ENCODE measurements around the gene KRTAP13-3. TPM values are rescaled to one million over a fixed set of nuclear protein-coding genes. Genes with fewer than 3 reads are reported as not detected.
A peak's percentile ranks its signal among the peaks of the same experiment; 100 is the strongest.

KRTAP13-3 gene
- total RNA-seq, 5 donors from 2014 or later (not counting 1 experiment from before 2014, with no cell fraction given), result not detected

GRCh38 chr21:30443226-30443625 lies 17.5 kb upstream of the KRTAP13-3 start:
- no peak overlapping the region for H3K27ac Mint-ChIP-seq
- Histone ChIP-seq H3K27ac (ENCODE audit: low read length) (no peak overlapping the region), H3K9me3 (no peaks in the 10 kb centered on the region), H3K4me3 (ENCODE audit: control insufficient read depth in 1 of 2, extremely low read depth in 1 of 2, low read length in 1 of 2) (no peak overlapping the region), H3K27me3 (replicated peaks in 1 of 2; ENCODE audit: control insufficient read depth in 2 of 2, extremely low read depth in 1 of 2, insufficient read depth in 2 of 2, low read length in 1 of 2) (no peaks in the 10 kb centered on the region), H3K4me1 (ENCODE audit: control insufficient read depth in 1 of 2, extremely low read depth in 1 of 2, insufficient read depth in 2 of 2, low read length in 2 of 2) (no peaks in the 10 kb centered on the region), H3K36me3 (ENCODE audit: control insufficient read depth in 2 of 2, extremely low read depth in 1 of 2, insufficient read depth in 1 of 2, low read length in 1 of 2) (no peaks in the 10 kb centered on the region)
- no peak for ATAC-seq (replicated peaks in 1 of 4)
- POLR2A ChIA-PET, result interaction anchor here in 1 of 2 donors (0.5 to 0.7 kb wide), 3 partner anchors 9 to 44 kb away, joined by 3 to 4 read pairs (median 3); partner anchors contain the start of gene KRTAP19-2
- no peak for DNase-seq
- no peaks in the 10 kb centered on the region for H3K36me3 Mint-ChIP-seq
- no peaks in the 10 kb centered on the region for H3K4me1 Mint-ChIP-seq
- CTCF ChIA-PET, result no interaction called here
- peaks cover 2 to 17% of the 10 kb centered on the region in 2 donors for H3K27me3 Mint-ChIP-seq
- no peak overlapping the region for H3K4me3 Mint-ChIP-seq
- H3K9me3 Mint-ChIP-seq, result no peaks in the 10 kb centered on the region

GRCh38 chr21:30439975-30440374 lies 14.2 kb upstream of the KRTAP13-3 start, which contains the start of gene KRTAP15-1:
KRTAP15-1 (plus strand) TSS chr21:30440275; CDS start chr21:30440328, 53 bp downstream.
- CTCF ChIA-PET, result no interaction called here
- POLR2A ChIA-PET, result no interaction called here
- H3K4me3 ChIP-seq (ENCODE audit: control insufficient read depth in 1 of 2, extremely low read depth in 1 of 2, low read length in 1 of 2), result no peak within 1 kb of the TSS
- H3K4me1 ChIP-seq (ENCODE audit: control insufficient read depth in 1 of 2, extremely low read depth in 1 of 2, insufficient read depth in 2 of 2, low read length in 2 of 2), result no peaks in the 10 kb centered on the region
- Mint-ChIP-seq H3K27me3 (peaks cover 5 to 26% of the 10 kb centered on the region in 2 donors), H3K27ac (no peak within 1 kb of the TSS), H3K4me1 (no peaks in the 10 kb centered on the region), H3K9me3 (no peaks in the 10 kb centered on the region), H3K4me3 (no peak within 1 kb of the TSS), H3K36me3 (no peaks in the 10 kb centered on the region)
- ATAC-seq (replicated peaks in 1 of 4), result no peak
- H3K9me3 ChIP-seq, result no peaks in the 10 kb centered on the region
- no CpG with 5 or more reads among the region's 5 CpGs for WGBS (ENCODE audit: insufficient coverage)
- no peak for DNase-seq
- no peaks in the 10 kb centered on the region for H3K27me3 ChIP-seq (replicated peaks in 1 of 2; ENCODE audit: control insufficient read depth in 2 of 2, extremely low read depth in 1 of 2, insufficient read depth in 2 of 2, low read length in 1 of 2)
- no peaks in the 10 kb centered on the region for H3K36me3 ChIP-seq (ENCODE audit: control insufficient read depth in 2 of 2, extremely low read depth in 1 of 2, insufficient read depth in 1 of 2, low read length in 1 of 2)
- H3K27ac ChIP-seq (ENCODE audit: low read length), result no peak within 1 kb of the TSS

- no peaks in the 10 kb centered on the region for H3K9me3 Mint-ChIP-seq
- no peaks in the 10 kb centered on the region for H3K36me3 Mint-ChIP-seq
- DNase-seq, result no peak
- Histone ChIP-seq H3K4me3 (ENCODE audit: control insufficient read depth in 1 of 2, extremely low read depth in 1 of 2, low read length in 1 of 2) (no peak overlapping the region), H3K27ac (ENCODE audit: low read length) (no peak overlapping the region), H3K4me1 (ENCODE audit: control insufficient read depth in 1 of 2, extremely low read depth in 1 of 2, insufficient read depth in 2 of 2, low read length in 2 of 2) (no peaks in the 10 kb centered on the region), H3K9me3 (no peaks in the 10 kb centered on the region), H3K27me3 (replicated peaks in 1 of 2; ENCODE audit: control insufficient read depth in 2 of 2, extremely low read depth in 1 of 2, insufficient read depth in 2 of 2, low read length in 1 of 2) (no peaks in the 10 kb centered on the region), H3K36me3 (ENCODE audit: control insufficient read depth in 2 of 2, extremely low read depth in 1 of 2, insufficient read depth in 1 of 2, low read length in 1 of 2) (no peaks in the 10 kb centered on the region)
- CTCF ChIA-PET, result no interaction called here
- no peaks in the 10 kb centered on the region for H3K4me1 Mint-ChIP-seq
- ATAC-seq (replicated peaks in 1 of 4), result no peak
- POLR2A ChIA-PET, result no interaction called here
- no peak overlapping the region for H3K27ac Mint-ChIP-seq
- no peak overlapping the region for H3K4me3 Mint-ChIP-seq
- peaks cover 3 to 21% of the 10 kb centered on the region in 2 donors for H3K27me3 Mint-ChIP-seq
- no CpG with 5 or more reads among the region's 3 CpGs for WGBS (ENCODE audit: insufficient coverage)
Observed at GRCh38 chr21:30437010-30437565, 11.4 kb upstream of the KRTAP13-3 start.

- H3K9me3 ChIP-seq, result no peaks in the 10 kb centered on the region
- peak in 1 of 35 experiments; percentile 10 for DNase-seq
- no peak for ATAC-seq (replicated peaks in 1 of 4)
- no peak overlapping the region for H3K4me3 ChIP-seq (ENCODE audit: control insufficient read depth in 1 of 2, extremely low read depth in 1 of 2, low read length in 1 of 2)
- Mint-ChIP-seq H3K4me1 (no peaks in the 10 kb centered on the region), H3K27ac (no peak overlapping the region), H3K9me3 (no peaks in the 10 kb centered on the region), H3K27me3 (peaks cover 3 to 12% of the 10 kb centered on the region in 2 donors), H3K36me3 (no peaks in the 10 kb centered on the region), H3K4me3 (no peak overlapping the region)
- ChIA-PET CTCF (no interaction called here), POLR2A (no interaction called here)
- H3K36me3 ChIP-seq (ENCODE audit: control insufficient read depth in 2 of 2, extremely low read depth in 1 of 2, insufficient read depth in 1 of 2, low read length in 1 of 2), result no peaks in the 10 kb centered on the region
- H3K4me1 ChIP-seq (ENCODE audit: control insufficient read depth in 1 of 2, extremely low read depth in 1 of 2, insufficient read depth in 2 of 2, low read length in 2 of 2), result no peaks in the 10 kb centered on the region
- H3K27me3 ChIP-seq (replicated peaks in 1 of 2; ENCODE audit: control insufficient read depth in 2 of 2, extremely low read depth in 1 of 2, insufficient read depth in 2 of 2, low read length in 1 of 2), result no peaks in the 10 kb centered on the region
- no peak overlapping the region for H3K27ac ChIP-seq (ENCODE audit: low read length)
- whole genome bisulfite sequencing (ENCODE audit: insufficient coverage), result 27% methylated on average over 3 of the region's 10 CpGs
Observed at GRCh38 chr21:30434033-30434631, 8.4 kb upstream of the KRTAP13-3 start.

GRCh38 chr21:30430170-30430655 lies 4.5 kb upstream of the KRTAP13-3 start, which contains the start of gene KRTAP13-4:
KRTAP13-4 (plus strand) TSS chr21:30430220; CDS start chr21:30430276, 56 bp downstream.
- ChIA-PET POLR2A (no interaction called here), CTCF (no interaction called here)
- Histone ChIP-seq H3K4me3 (ENCODE audit: control insufficient read depth in 1 of 2, extremely low read depth in 1 of 2, low read length in 1 of 2) (no peak within 1 kb of the TSS), H3K4me1 (ENCODE audit: control insufficient read depth in 1 of 2, extremely low read depth in 1 of 2, insufficient read depth in 2 of 2, low read length in 2 of 2) (no peaks in the 10 kb centered on the region), H3K36me3 (ENCODE audit: control insufficient read depth in 2 of 2, extremely low read depth in 1 of 2, insufficient read depth in 1 of 2, low read length in 1 of 2) (no peaks in the 10 kb centered on the region), H3K27ac (ENCODE audit: low read length) (no peak within 1 kb of the TSS), H3K9me3 (no peaks in the 10 kb centered on the region), H3K27me3 (replicated peaks in 1 of 2; ENCODE audit: control insufficient read depth in 2 of 2, extremely low read depth in 1 of 2, insufficient read depth in 2 of 2, low read length in 1 of 2) (no peaks in the 10 kb centered on the region)
- Mint-ChIP-seq H3K27ac (no peak within 1 kb of the TSS), H3K27me3 (peaks cover 0 to 3% of the 10 kb centered on the region in 2 donors), H3K4me1 (no peaks in the 10 kb centered on the region), H3K36me3 (no peaks in the 10 kb centered on the region), H3K9me3 (no peaks in the 10 kb centered on the region), H3K4me3 (no peak within 1 kb of the TSS)
- ATAC-seq (replicated peaks in 1 of 4) (no peak), DNase-seq (no peak)
- 55% methylated on average over 7 of the region's 9 CpGs for WGBS (ENCODE audit: insufficient coverage)

GRCh38 chr21:30426731-30427130 lies 1.0 kb upstream of the KRTAP13-3 start:
- ATAC-seq (replicated peaks in 1 of 4) (no peak), DNase-seq (no peak)
- H3K4me1 ChIP-seq (ENCODE audit: control insufficient read depth in 1 of 2, extremely low read depth in 1 of 2, insufficient read depth in 2 of 2, low read length in 2 of 2), result no peaks in the 10 kb centered on the region
- H3K4me1 Mint-ChIP-seq, result no peaks in the 10 kb centered on the region
- no peak overlapping the region for H3K4me3 Mint-ChIP-seq
- H3K27ac ChIP-seq (ENCODE audit: low read length), result no peak overlapping the region
- no peak overlapping the region for H3K27ac Mint-ChIP-seq
- H3K27me3 ChIP-seq (replicated peaks in 1 of 2; ENCODE audit: control insufficient read depth in 2 of 2, extremely low read depth in 1 of 2, insufficient read depth in 2 of 2, low read length in 1 of 2), result no peaks in the 10 kb centered on the region
- no peaks in the 10 kb centered on the region for H3K9me3 Mint-ChIP-seq
- POLR2A ChIA-PET, result no interaction called here
- no peaks in the 10 kb centered on the region for H3K36me3 Mint-ChIP-seq
- 63% methylated on average over 1 of the region's 3 CpGs for WGBS (ENCODE audit: insufficient coverage)
- CTCF ChIA-PET, result no interaction called here
- no peaks in the 10 kb centered on the region for H3K36me3 ChIP-seq (ENCODE audit: control insufficient read depth in 2 of 2, extremely low read depth in 1 of 2, insufficient read depth in 1 of 2, low read length in 1 of 2)
- H3K27me3 Mint-ChIP-seq, result peaks cover 0 to 4% of the 10 kb centered on the region in 2 donors
- no peak overlapping the region for H3K4me3 ChIP-seq (ENCODE audit: control insufficient read depth in 1 of 2, extremely low read depth in 1 of 2, low read length in 1 of 2)
- no peaks in the 10 kb centered on the region for H3K9me3 ChIP-seq

Data from T-cell (primary cell).